Naive thymus-derived CD4-positive, alpha-beta T cell (primary cell): ENCODE measurements around the gene GTPBP6. TPM values are rescaled to one million over a fixed set of nuclear protein-coding genes. Genes with fewer than 3 reads are reported as not detected.
A peak's percentile ranks its signal among the peaks of the same experiment; 100 is the strongest.
"Not testable (repeated sequence)": the region's sequence is repeated elsewhere in the genome, so short reads cannot be mapped to it uniquely, and the experiment has no call there.

Source experiments
- ATAC-seq: fragments of 150-1000 bp; cut with Tn5 transposase; 2 replicates; pipeline ENCODE4 v1.10.0; 2021; ENCODE audit warnings: mild to moderate bottlenecking, moderate library complexity
- CTCF ChIA-PET: fragments of 350-600 bp; sonication (Branson Sonifier 250); formaldehyde crosslinking; loops from one replicate; lab custom pipeline; 2021; ENCODE audit warnings: antibody characterized with exemption; lab: Charles Lee
- POLR2A ChIA-PET: fragments of 350-600 bp; sonication (Branson Sonifier 250); formaldehyde crosslinking; loops from one replicate; lab custom pipeline; 2021; ENCODE audit warnings: antibody characterized with exemption, inconsistent platforms; lab: Charles Lee
- DNase-seq, 9 donors: peaks; one replicate each; pipeline versions ENCODE4 v3.0.0 to v3.0.0-alpha.2; 2020 to 2022; ENCODE audit warnings: mixed read lengths in 1 of 9
- H3K27ac ChIP-seq: one replicate; pipeline ENCODE4 v1.7.0; 2013; ENCODE audit warnings: mild to moderate bottlenecking, low read depth, low read length, moderate library complexity
- H3K27me3 ChIP-seq, 2 donors: one replicate each; pipeline ENCODE4 v1.7.0; 2013; ENCODE audit warnings: low read length in 2 of 2, mild to moderate bottlenecking in 2 of 2, moderate library complexity in 2 of 2; ENCODE audit not compliant: control insufficient read depth in 2 of 2, insufficient read depth in 2 of 2
- H3K36me3 ChIP-seq, 3 experiments: 1 replicate in 2 of 3; 2 replicates in 1 of 3; pipeline ENCODE4 v1.7.0; 2013; ENCODE audit warnings: low read length in 3 of 3, mild to moderate bottlenecking in 3 of 3, moderate library complexity in 1 of 3; ENCODE audit not compliant: insufficient read depth in 3 of 3, control insufficient read depth in 2 of 3
- H3K4me1 ChIP-seq, 2 donors: one replicate each; pipeline ENCODE4 v1.7.0; 2013; ENCODE audit warnings: low read length in 2 of 2, mild to moderate bottlenecking in 2 of 2, moderate library complexity in 1 of 2; ENCODE audit not compliant: control insufficient read depth in 2 of 2, insufficient read depth in 2 of 2
- H3K4me3 ChIP-seq: 2 replicates; pipeline ENCODE4 v1.7.0; 2013; ENCODE audit warnings: mild to moderate bottlenecking, low read length
- H3K9me3 ChIP-seq, 3 experiments: 1 replicate in 2 of 3; 2 replicates in 1 of 3; pipeline ENCODE4 v1.7.0; 2013; ENCODE audit warnings: low read length in 3 of 3; ENCODE audit not compliant: control insufficient read depth in 2 of 3
- H3K27ac Mint-ChIP-seq, 9 donors: one replicate each; pipeline ENCODE4 v1.8.0; 2020 to 2022; ENCODE audit warnings: mixed read lengths in 9 of 9, mild to moderate bottlenecking in 8 of 9, moderate library complexity in 5 of 9, inconsistent platforms in 2 of 9
- H3K27me3 Mint-ChIP-seq, 5 donors: one replicate each; pipeline ENCODE4 v1.8.0; 2021 to 2022; ENCODE audit warnings: mixed read lengths in 5 of 5, mild to moderate bottlenecking in 1 of 5
- H3K36me3 Mint-ChIP-seq, 5 donors: one replicate each; pipeline ENCODE4 v1.8.0; 2020 to 2022; ENCODE audit warnings: mixed read lengths in 5 of 5, mild to moderate bottlenecking in 3 of 5, inconsistent platforms in 1 of 5
- H3K4me1 Mint-ChIP-seq, 7 donors: one replicate each; pipeline ENCODE4 v1.8.0; 2020 to 2022; ENCODE audit warnings: mixed read lengths in 7 of 7, mild to moderate bottlenecking in 3 of 7, inconsistent platforms in 1 of 7
- H3K4me3 Mint-ChIP-seq, 10 donors: one replicate each; pipeline ENCODE4 v1.8.0; 2020 to 2022; ENCODE audit warnings: mild to moderate bottlenecking in 10 of 10, mixed read lengths in 10 of 10, moderate library complexity in 6 of 10, inconsistent platforms in 2 of 10
- H3K9me3 Mint-ChIP-seq, 11 donors: one replicate each; pipeline ENCODE4 v1.8.0; 2020 to 2022; ENCODE audit warnings: mixed read lengths in 11 of 11, mild to moderate bottlenecking in 4 of 11, inconsistent platforms in 1 of 11, moderate library complexity in 1 of 11
- intact Hi-C, 2 donors: fragments of 100-400 bp; cut with micrococcal nuclease; formaldehyde crosslinking; loops; one replicate each; pipeline ENCODE4 v1.15.1; 2023
- polyA plus RNA-seq, 2 donors: library from polyadenylated mRNA; unstranded; fragments of 300-500 nt; fragmentation: Illumina TruSeq; gene quantifications; one replicate each; pipeline ENCODE4 v1.2.3, GENCODE V29; 2021
- total RNA-seq, 6 experiments: library from RNA in 5 of 6; stranded (reverse) in 5 of 6; gene quantifications; 1 replicate in 5 of 6; 2 replicates in 1 of 6; pipeline ENCODE4 v1.2.3 and lab custom pipeline; 2021 to 2026

The GTPBP6 gene
- total and polyA plus RNA-seq, 7 experiments from 2014 or later, result 38.9 to 95.2 (median 73.9) TPM

DNA sequence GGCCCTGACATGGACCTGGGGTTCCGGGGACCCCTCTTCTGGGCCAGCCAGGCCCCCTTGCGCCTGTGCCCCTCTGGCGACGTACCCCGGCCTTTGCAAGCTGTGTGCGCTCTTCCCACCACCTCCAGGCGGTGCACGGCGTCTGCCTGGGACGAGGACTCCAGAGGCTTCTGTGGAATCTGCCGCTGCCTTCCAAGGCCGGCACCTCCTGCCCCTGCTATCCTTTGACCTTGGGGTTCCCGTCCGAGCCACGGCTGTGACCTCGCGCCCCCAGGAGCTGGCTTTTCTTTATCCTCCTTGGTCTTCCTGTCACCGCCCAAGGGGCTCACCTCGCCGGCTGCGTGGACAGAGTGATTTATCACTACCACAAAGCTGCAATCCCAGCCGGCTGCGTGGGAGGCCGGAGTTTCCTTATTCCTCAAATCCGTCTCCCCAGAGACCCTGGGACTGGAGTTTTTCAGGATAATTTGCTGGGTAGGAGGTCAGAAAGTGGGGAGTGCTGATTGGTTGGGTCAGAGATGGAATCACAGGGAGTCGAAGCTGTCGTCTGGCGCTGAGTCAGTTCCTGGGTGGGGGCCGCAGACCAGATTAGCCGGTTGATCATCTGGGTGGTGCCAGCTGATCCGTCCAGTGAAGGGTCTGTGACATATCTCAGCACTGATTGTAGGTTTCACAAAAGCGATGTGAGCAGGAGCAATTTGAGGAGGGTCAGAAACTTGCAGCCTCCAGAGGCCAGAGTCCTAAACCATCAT lies 57.3 kb downstream of the GTPBP6 start:
- Histone ChIP-seq H3K27ac (no peak overlapping the region), H3K27me3 (no peaks in the 10 kb centered on the region), H3K4me1 (no peaks in the 10 kb centered on the region), H3K36me3 (no peaks in the 10 kb centered on the region), H3K9me3 (no peaks in the 10 kb centered on the region), H3K4me3 (no peak overlapping the region)
- H3K27me3 Mint-ChIP-seq, result no peaks in the 10 kb centered on the region
- intact Hi-C loops, result no loop called here
- CTCF ChIA-PET, result no interaction called here
- H3K4me3 Mint-ChIP-seq, result no peak overlapping the region
- POLR2A ChIA-PET, result no interaction called here
- H3K36me3 Mint-ChIP-seq, result no peaks in the 10 kb centered on the region
- H3K27ac Mint-ChIP-seq, result peak overlapping the region in 1 of 9 donors; percentile 33
- DNase-seq, result no peak
- ATAC-seq, result no peak
- H3K9me3 Mint-ChIP-seq, result peaks cover 0 to 1% (median 0%) of the 10 kb centered on the region in 11 donors
- peaks cover 0 to 8% (median 0%) of the 10 kb centered on the region in 7 donors for H3K4me1 Mint-ChIP-seq

- peaks cover 0 to 4% (median 0%) of the 10 kb centered on the region in 7 donors for H3K4me1 Mint-ChIP-seq
- peak overlapping the region in 3 of 9 donors; percentile 28 to 80 (median 60) for H3K27ac Mint-ChIP-seq
- H3K4me3 Mint-ChIP-seq, result peak overlapping the region in 5 of 10 donors; percentile 38 to 66 (median 58)
- no peaks in the 10 kb centered on the region for H3K36me3 Mint-ChIP-seq
- peaks cover 0 to 1% (median 0%) of the 10 kb centered on the region in 11 donors for H3K9me3 Mint-ChIP-seq
- no peak overlapping the region for H3K27ac ChIP-seq
- no peaks in the 10 kb centered on the region for H3K9me3 ChIP-seq
- ChIA-PET CTCF (no interaction called here), POLR2A (no interaction called here)
- DNase-seq (no peak), ATAC-seq (no peak)
- H3K27me3 ChIP-seq, result no peaks in the 10 kb centered on the region
- H3K27me3 Mint-ChIP-seq, result no peaks in the 10 kb centered on the region
- H3K36me3 ChIP-seq, result no peaks in the 10 kb centered on the region
- intact Hi-C loops, result no loop called here
- no peaks in the 10 kb centered on the region for H3K4me1 ChIP-seq
- H3K4me3 ChIP-seq, result no peak overlapping the region
These were observed 58.8 kb downstream of the GTPBP6 start for GRCh38 chrX:259692-260355.

DNA sequence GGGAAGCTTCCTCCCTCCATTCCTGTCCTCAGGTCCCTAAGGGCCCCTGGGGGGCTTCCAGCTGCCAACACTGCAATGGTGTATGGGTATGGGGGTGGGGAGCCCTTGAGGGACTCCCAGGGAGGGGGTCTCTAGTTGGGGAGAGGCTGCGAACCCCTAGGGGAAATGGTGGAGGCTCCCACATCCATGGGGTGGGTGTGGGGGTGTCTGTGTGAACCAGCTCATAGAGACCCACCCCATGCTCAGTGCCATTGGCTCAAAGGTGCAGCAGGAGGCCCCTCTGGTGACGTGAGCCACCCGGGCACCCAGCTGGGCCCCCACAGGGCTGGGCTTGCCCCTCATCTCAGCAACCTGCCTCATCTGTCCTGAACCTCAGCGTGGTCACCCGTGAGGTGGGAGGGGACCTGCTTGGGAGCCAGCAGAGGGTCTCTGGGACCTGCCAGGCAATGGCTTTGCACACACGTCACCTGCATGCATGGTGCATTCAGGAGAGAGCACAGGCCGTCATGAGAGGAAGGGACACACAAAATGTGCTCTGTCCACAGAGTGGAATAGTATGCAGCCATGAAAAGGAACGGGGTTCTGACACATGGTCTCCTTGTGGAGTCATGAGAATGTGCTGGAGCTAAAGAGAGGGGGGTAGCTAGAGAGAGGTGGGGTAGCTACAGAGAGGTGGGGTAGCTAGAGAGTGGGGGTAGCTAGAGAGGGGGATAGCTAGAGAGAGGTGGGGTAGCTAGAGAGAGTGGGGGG lies 60.1 kb downstream of the GTPBP6 start:
- no peak for DNase-seq
- ChIA-PET CTCF (no interaction called here), POLR2A (no interaction called here)
- Histone ChIP-seq H3K4me1 (no peaks in the 10 kb centered on the region), H3K36me3 (no peaks in the 10 kb centered on the region), H3K9me3 (no peaks in the 10 kb centered on the region), H3K27ac (no peak overlapping the region), H3K27me3 (no peaks in the 10 kb centered on the region), H3K4me3 (no peak overlapping the region)
- H3K27me3 Mint-ChIP-seq, result no peaks in the 10 kb centered on the region
- no peak for ATAC-seq
- no peak overlapping the region for H3K4me3 Mint-ChIP-seq
- H3K36me3 Mint-ChIP-seq, result no peaks in the 10 kb centered on the region
- intact Hi-C loops, result no loop called here
- peaks cover 0 to 11% (median 4%) of the 10 kb centered on the region in 7 donors for H3K4me1 Mint-ChIP-seq
- H3K27ac Mint-ChIP-seq, result no peak overlapping the region
- H3K9me3 Mint-ChIP-seq, result peaks cover 0 to 1% (median 0%) of the 10 kb centered on the region in 11 donors

DNA sequence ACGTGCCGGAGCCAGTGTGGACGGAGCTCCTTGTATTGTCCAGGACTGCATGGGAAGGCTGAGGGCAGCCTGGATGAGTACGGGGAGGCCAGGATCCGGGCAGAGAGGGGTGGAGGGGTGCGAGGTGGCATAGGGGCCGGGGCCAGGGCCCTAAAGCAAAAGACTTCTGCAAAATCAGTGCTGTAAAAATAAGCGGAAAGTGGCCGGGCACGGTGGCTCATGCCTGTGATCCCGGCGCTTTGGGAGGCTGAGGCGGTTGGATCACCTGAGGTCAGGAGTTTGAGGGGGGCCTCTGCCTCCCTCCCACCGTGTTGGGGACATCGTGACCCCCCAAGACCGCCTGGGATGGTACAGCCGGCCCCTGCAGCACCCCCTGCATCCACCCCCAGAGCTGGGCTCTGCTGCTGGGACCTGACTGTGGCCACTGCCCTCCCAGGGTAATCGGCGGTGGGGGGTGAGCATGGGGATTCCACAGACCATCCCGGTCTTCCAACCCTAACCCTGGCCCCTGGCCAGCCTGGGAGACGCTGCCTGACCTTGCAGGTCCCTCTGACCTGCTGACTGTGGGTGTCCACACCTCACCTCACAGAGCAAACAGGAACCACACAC lies 60.8 kb downstream of the GTPBP6 start:
- intact Hi-C loops, result no loop called here
- H3K4me1 Mint-ChIP-seq, result peaks cover 0 to 17% (median 5%) of the 10 kb centered on the region in 7 donors
- H3K9me3 Mint-ChIP-seq, result peaks cover 0 to 1% (median 0%) of the 10 kb centered on the region in 11 donors
- no peak overlapping the region for H3K27ac Mint-ChIP-seq
- POLR2A ChIA-PET, result no interaction called here
- Histone ChIP-seq H3K27me3 (no peaks in the 10 kb centered on the region), H3K4me3 (no peak overlapping the region), H3K9me3 (no peaks in the 10 kb centered on the region), H3K4me1 (no peaks in the 10 kb centered on the region), H3K27ac (no peak overlapping the region), H3K36me3 (no peaks in the 10 kb centered on the region)
- H3K27me3 Mint-ChIP-seq, result no peaks in the 10 kb centered on the region
- CTCF ChIA-PET, result no interaction called here
- H3K4me3 Mint-ChIP-seq, result no peak overlapping the region
- ATAC-seq, result no peak
- no peak for DNase-seq
- no peaks in the 10 kb centered on the region for H3K36me3 Mint-ChIP-seq

GRCh38 chrX:257054-257453 lies 61.5 kb downstream of the GTPBP6 start:
- H3K4me3 ChIP-seq, H3K4me1 ChIP-seq, H3K36me3 ChIP-seq, H3K27me3 Mint-ChIP-seq, H3K27ac Mint-ChIP-seq, CTCF ChIA-PET, ATAC-seq, H3K27ac ChIP-seq, intact Hi-C loops, H3K36me3 Mint-ChIP-seq, H3K27me3 ChIP-seq, POLR2A ChIA-PET, H3K9me3 ChIP-seq, H3K9me3 Mint-ChIP-seq, H3K4me3 Mint-ChIP-seq, DNase-seq: not testable (repeated sequence)
- peaks cover 0 to 24% (median 12%) of the 10 kb centered on the region in 7 donors for H3K4me1 Mint-ChIP-seq

DNA sequence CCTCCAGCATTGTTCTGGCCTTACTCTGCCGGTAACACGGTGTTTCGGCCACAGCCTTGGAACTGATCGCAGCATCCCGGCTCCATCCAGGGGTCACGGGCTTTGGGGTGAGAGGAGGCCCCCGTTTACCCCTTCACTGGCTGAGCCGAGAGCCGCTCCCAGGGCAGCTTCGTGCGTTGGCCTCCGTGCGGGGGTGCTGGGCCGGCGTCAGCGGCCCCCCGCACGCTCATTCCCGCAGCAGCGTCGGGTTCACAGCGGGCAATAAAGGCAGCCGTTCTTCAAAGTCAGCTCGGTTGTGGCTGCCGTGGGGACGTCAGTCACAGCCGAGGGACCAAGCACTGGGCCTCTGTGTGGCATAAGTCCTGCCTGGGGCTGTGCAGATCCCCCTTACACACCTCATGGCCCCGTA lies 62.7 kb downstream of the GTPBP6 start:
- H3K27me3 Mint-ChIP-seq, result no peaks in the 10 kb centered on the region
- intact Hi-C loops, result no loop called here
- peaks cover 5 to 35% (median 22%) of the 10 kb centered on the region in 7 donors for H3K4me1 Mint-ChIP-seq
- ChIA-PET POLR2A (no interaction called here), CTCF (no interaction called here)
- no peak overlapping the region for H3K4me3 ChIP-seq
- no peak overlapping the region for H3K27ac ChIP-seq
- no peaks in the 10 kb centered on the region for H3K36me3 ChIP-seq
- no peaks in the 10 kb centered on the region for H3K27me3 ChIP-seq
- H3K9me3 Mint-ChIP-seq, result peaks cover 0 to 11% (median 4%) of the 10 kb centered on the region in 11 donors
- ATAC-seq, result no peak
- no peak overlapping the region for H3K4me3 Mint-ChIP-seq
- no peak overlapping the region for H3K27ac Mint-ChIP-seq
- DNase-seq, result no peak
- H3K36me3 Mint-ChIP-seq, result no peaks in the 10 kb centered on the region
- no peaks in the 10 kb centered on the region for H3K9me3 ChIP-seq
- peaks cover 0 to 10% of the 10 kb centered on the region in 2 donors for H3K4me1 ChIP-seq
